Mucosa of gallbladder (tissue), 1 donor: ENCODE measurements around the gene DGKD. TPM values are rescaled to one million over a fixed set of nuclear protein-coding genes. Genes with fewer than 3 reads are reported as not detected.

Source experiments
- DNase-seq: peaks from one replicate; pipeline ENCODE4 v3.0.0-alpha.2; 2020; ENCODE audit warnings: low spot score
- total RNA-seq: library from RNA; stranded (reverse); gene quantifications from one replicate; pipeline ENCODE4 v1.2.1, GENCODE V29; 2021
- donor health status: DM: no; HTN: no; CAD: no.

DGKD gene
- total RNA-seq, 1 donor from 2014 or later: 24.3 TPM

- no peak for DNase-seq
Observed at GRCh38 chr2:233476063-233476410, 121.7 kb downstream of the DGKD start.

- no peak for DNase-seq
Observed at GRCh38 chr2:233476651-233477547, 122.6 kb downstream of the DGKD start.

- DNase-seq: no peak
Observed at GRCh38 chr2:233477548-233478433, 123.5 kb downstream of the DGKD start.

DNA sequence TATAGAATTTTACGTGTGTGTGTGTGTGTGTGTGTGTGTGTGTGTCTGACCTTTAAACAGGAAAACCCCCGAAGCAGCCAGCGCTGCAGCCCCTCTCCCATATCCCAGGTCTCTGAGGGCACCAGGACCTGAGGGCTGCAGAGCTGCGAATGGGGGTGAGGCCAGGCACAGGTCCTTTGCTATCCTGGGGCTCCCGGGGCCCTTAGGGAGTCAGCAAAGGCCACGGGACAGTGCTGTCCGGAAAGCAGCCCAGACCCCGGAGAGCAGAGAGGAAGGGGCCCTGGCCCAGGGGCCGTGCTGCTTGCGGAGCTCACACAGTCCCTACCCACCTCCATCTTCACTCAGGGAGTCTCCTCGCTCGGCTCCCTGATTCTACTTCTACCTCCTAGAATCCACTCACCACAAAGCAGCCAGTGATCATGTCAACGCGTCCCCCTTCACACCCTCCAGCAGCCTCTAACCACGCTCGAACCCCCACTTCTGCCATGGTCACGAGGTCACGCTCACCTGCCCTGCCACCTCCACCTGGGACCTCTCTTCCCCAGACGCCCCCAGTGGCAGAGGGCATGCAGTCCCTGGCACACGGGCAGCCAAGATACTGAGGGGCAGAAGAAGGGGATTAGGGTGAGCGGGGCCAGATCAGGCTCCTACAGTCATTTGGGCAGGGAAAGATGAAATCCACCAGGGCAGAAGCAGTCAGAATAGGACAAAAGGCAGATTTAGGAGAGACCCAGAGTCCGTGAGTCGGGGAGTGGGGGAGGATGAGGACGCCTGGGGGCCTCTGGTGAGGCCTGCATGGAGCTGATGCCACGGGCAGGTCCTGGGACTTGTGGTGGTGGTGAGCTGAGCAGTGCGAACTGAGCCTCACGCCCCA is 125.6 kb downstream of the DGKD start:
- no peak for DNase-seq

GRCh38 chr2:233480490-233481202 is 126.4 kb downstream of the DGKD start:
- DNase-seq: no peak

- DNase-seq: no peak
Observed at GRCh38 chr2:233481368-233482142, 127.3 kb downstream of the DGKD start.

GRCh38 chr2:233482616-233483015 is 128.3 kb downstream of the DGKD start:
- no peak for DNase-seq

- no peak for DNase-seq
Observed at GRCh38 chr2:233485726-233486125, 131.4 kb downstream of the DGKD start.

DNA sequence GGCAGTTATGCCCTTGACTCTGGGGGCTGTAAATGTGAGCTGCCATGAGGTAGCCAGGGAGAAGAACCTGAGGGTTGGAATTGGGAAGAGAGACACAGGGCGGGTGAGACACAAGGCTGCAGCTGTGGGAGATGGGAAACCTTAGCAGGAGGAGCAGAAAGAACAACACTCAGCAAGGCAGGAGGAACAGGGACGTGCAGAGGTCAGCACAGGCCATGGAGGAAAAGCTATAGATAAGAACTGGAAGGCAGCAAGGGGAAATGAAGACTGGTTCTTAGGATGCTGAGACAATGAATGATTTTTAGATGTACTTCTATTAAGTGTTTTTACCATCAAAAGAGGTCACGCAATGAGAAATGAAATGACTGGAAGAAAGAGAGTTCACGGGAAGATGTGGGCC is 132.1 kb downstream of the DGKD start:
- DNase-seq: no peak

DNA sequence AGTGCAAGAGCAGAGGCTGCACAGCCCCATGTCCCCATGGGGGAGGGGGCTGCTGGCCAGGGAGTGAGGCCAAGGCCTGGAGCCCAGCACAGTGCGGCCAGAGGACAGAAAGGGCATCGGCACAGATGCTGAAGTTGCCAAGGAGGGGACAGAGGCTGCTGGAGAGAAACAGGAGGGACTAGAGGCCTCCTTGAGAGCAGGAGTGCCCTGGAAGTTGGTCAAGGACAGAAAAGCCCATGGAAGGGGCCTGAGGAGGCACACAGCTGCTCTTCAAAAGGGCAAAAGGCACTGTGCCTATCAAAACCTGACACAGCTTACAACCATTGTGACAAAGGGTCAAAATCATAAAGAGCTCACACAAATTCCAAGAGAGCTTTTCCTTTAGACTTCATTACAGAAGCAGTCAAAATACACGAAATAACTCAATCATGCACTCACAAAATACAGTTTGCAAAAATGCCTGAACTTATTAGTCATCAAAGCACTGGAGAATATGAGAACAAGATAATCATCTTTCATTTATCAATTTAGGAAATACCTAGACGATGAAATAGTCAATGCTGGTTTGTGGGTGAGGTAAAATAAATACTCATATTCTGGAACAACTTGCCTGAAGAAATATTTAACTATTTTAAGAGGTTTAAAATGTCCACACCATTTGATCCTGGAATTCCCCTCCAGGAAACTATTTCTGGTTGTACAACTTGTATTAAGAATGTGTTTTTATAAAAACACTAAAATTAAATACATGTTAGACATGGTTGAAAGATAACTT is 132.7 kb downstream of the DGKD start:
- DNase-seq: no peak

DNA sequence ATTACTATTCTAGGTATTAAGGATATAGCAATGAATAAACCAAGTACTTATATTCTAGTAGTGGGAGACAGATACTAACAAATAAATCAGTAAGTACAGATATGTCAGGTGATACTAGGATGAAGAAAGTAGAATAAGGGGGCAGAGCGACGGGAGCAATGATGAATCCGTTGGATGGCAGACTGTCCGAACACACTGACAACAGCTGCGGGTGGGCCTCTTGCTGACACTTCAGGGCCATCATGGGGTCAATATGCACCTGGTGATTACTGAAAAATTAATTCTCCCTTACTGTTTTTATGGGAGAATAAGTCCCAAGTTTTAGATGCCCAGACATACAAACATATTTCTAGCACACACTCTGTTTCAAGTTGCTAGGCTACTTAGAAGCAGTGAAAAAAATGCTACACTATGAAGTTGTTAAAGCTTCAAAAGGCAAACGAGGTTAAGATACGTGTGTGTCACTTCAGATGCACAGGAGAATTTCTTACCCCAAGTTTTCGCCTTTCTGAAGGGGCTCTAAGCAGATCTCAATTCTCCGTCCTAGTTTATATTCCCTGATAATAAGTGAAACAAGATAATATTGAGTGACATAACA is 133.6 kb downstream of the DGKD start:
- no peak for DNase-seq

DNA sequence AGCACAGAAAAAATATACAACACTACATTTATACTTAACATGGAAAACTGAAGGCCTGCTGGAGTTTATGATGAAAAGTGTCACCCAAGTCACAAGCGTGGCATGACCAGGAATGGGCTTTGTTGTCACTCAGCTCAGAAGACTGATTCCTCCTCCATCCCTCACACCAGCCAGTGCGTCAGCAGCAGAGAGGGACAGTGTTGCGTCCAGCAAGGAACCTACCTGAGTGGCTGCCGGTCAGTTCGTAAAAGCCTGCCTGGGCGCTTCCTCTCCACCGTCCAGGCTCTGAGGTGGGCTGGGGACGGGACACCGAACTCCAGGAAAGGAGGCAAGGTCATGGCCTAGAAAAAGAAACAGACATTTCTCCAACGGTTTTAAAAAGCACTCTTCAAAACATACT is 134.8 kb downstream of the DGKD start:
- no peak for DNase-seq

- DNase-seq: no peak
Observed at GRCh38 chr2:233489666-233490065, 135.4 kb downstream of the DGKD start.

GRCh38 chr2:233490831-233491230 is 136.5 kb downstream of the DGKD start:
- DNase-seq: no peak

GRCh38 chr2:233491326-233491725 is 137.0 kb downstream of the DGKD start:
- no peak for DNase-seq

GRCh38 chr2:233492078-233492477 is 137.8 kb downstream of the DGKD start:
- no peak for DNase-seq

DNA sequence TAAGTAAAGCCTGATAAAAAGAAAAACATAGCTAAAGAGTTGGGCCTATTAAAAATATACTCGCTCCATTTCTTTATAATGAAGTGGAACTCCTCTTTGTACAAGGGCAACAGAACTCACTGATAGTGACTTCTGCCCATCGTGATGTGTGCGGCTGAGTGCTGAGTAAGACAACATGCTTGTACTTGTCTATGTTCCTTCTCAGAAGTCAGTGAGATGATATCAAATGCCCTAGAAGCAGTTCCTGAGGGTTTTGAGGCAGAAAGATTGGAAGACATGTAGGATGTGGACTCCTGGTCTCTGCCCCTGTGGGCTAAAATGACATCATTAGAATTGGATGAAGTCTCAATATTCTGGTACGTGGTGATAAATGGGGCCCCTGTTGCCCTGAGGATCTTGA is 138.5 kb downstream of the DGKD start:
- no peak for DNase-seq

DNA sequence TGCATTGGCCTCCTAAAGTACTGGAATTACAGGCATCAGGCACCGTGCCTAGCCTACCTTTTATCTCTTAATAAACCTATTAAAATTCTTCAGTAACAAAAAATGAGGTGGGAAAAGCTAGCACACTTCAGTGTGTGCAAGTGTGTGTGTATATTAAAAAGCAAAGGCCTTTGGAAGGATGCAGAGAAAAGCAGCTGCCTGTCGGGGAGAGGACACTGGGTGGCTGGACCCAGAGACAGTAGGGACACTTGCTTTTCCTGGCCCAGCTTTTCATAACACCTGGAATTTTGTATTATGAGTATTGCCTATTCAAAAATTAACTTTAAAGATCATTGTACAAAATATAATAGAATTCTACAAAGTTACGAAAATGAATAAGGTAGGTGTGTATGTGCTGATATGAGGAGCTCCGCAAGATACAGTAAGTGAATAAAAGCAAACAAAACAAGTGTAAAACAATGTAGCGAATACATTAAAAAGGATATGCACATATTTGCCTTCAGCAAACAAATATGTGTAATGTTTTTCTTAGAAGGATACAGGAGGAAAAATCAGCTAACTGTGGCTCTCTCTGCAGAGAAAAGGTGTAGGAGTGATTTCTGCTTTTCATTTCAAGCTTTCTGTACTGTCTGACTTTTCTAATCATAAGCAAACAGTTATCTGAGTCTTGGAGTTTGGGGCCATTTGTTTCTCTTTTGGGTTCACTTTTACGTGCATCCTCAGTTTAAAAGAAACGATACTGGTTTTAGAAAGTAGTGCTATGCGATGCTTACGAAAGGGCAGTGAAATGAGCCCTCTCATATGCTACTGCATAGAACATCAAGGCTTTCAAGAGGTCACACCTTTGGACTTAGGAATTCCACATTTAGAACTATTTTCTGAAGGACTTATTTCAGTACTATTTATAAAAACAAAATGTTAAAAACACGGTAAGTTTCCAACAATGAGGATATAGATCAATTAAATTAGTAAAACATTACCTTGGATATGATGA is 141.5 kb downstream of the DGKD start:
- no peak for DNase-seq
